ENCODE results near the gene UPK2. TPM values are rescaled to one million over a fixed set of nuclear protein-coding genes. Genes with fewer than 3 reads are reported as not detected.

Gene UPK2
- total and polyA plus RNA-seq, 2 of the 13 experiments (the other 11 are each of a cell fraction or from before 2014, with no cell fraction given): not detected

DNA sequence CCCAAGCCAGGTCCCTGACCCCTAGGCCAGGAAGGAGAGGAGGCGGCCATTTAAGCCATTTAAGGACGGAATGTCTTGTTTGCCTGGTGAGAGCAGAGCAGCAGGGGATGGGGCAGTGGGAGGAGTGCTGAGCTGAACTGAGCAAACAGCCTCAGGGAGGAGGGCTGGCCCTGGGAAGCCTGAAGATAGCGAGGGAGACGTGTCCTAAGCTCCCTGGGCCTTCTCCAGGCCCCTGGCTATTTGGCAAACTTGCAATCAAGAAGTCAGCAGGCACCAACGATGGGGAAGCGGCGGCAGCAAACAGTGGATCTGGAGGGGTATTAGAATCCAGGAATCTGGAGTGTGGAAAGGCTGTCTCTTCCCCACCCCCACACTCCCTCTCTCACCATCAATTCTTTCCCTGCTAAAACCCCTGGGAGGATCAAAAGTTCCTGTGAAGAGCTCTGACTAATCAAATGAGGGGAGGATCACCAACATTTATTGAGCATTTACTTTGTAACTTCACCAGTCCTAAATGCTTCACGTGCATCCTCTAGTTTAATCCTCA is 39.2 kb upstream of the UPK2 start (continued):
- TF ChIP-seq THYN1 (CRISPR knock-in tag; IDR thresholded peaks at IDR 0.05; ENCODE audit: borderline replicate concordance, low read depth) (no peak), NBN (conservative IDR thresholded peaks at IDR 0.05) (no peak), ZNF337 (CRISPR knock-in tag; IDR thresholded peaks at IDR 0.05; ENCODE audit: borderline replicate concordance, low read depth) (no peak), ZNF747 (CRISPR knock-in tag; IDR thresholded peaks at IDR 0.05; ENCODE audit: borderline replicate concordance) (no peak), KAT8 (CRISPR knock-in tag; IDR thresholded peaks at IDR 0.05) (peak; percentile 34; the same call in 1 of the 2 replicates), RXRB (CRISPR knock-in tag; IDR thresholded peaks at IDR 0.05; ENCODE audit: borderline replicate concordance) (peak; percentile 50), JUND (CRISPR knock-in tag; IDR thresholded peaks at IDR 0.05) (no peak), AKAP8 (CRISPR knock-in tag; IDR thresholded peaks at IDR 0.05) (no peak), MTA1 (CRISPR knock-in tag; IDR thresholded peaks at IDR 0.05; ENCODE audit: borderline replicate concordance) (peak; percentile 69; the same call in 1 of the 2 replicates), ZMYM3 (CRISPR knock-in tag; IDR thresholded peaks at IDR 0.05) (0 out of 2 replicates have a peak, but pooled peaks have one; percentile 16), ZNF451 (CRISPR knock-in tag; IDR thresholded peaks at IDR 0.05) (no peak), ZSCAN29 (CRISPR knock-in tag; conservative IDR thresholded peaks at IDR 0.05) (no peak), RXRA (CRISPR knock-in tag; IDR thresholded peaks at IDR 0.05) (peak; percentile 77; the same call in 1 of the 2 replicates), SNRNP70 (IDR thresholded peaks at IDR 0.05; ENCODE audit: low read depth, low read length) (no peak), MYC (CRISPR knock-in tag; IDR thresholded peaks at IDR 0.05; ENCODE audit: borderline replicate concordance) (peak; percentile 36; the same call in 1 of the 2 replicates), PHF20 (CRISPR knock-in tag; IDR thresholded peaks at IDR 0.05) (no peak), HNF4A (CRISPR knock-in tag; IDR thresholded peaks at IDR 0.05) (peak; percentile 35; the same call in 1 of the 2 replicates)
- TF ChIP-seq, protein P1, sequence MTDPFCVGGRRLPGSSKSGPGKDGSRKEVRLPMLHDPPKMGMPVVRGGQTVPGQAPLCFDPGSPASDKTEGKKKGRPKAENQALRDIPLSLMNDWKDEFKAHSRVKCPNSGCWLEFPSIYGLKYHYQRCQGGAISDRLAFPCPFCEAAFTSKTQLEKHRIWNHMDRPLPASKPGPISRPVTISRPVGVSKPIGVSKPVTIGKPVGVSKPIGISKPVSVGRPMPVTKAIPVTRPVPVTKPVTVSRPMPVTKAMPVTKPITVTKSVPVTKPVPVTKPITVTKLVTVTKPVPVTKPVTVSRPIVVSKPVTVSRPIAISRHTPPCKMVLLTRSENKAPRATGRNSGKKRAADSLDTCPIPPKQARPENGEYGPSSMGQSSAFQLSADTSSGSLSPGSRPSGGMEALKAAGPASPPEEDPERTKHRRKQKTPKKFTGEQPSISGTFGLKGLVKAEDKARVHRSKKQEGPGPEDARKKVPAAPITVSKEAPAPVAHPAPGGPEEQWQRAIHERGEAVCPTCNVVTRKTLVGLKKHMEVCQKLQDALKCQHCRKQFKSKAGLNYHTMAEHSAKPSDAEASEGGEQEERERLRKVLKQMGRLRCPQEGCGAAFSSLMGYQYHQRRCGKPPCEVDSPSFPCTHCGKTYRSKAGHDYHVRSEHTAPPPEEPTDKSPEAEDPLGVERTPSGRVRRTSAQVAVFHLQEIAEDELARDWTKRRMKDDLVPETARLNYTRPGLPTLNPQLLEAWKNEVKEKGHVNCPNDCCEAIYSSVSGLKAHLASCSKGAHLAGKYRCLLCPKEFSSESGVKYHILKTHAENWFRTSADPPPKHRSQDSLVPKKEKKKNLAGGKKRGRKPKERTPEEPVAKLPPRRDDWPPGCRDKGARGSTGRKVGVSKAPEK (CRISPR knock-in tag; IDR thresholded peaks at IDR 0.05; ENCODE audit: borderline replicate concordance): no peak
- TF ChIP-seq, protein P2, sequence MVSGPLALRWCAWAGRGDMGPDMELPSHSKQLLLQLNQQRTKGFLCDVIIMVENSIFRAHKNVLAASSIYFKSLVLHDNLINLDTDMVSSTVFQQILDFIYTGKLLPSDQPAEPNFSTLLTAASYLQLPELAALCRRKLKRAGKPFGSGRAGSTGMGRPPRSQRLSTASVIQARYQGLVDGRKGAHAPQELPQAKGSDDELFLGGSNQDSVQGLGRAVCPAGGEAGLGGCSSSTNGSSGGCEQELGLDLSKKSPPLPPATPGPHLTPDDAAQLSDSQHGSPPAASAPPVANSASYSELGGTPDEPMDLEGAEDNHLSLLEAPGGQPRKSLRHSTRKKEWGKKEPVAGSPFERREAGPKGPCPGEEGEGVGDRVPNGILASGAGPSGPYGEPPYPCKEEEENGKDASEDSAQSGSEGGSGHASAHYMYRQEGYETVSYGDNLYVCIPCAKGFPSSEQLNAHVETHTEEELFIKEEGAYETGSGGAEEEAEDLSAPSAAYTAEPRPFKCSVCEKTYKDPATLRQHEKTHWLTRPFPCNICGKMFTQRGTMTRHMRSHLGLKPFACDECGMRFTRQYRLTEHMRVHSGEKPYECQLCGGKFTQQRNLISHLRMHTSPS (CRISPR knock-in tag; IDR thresholded peaks at IDR 0.05; ENCODE audit: low read depth): peak; percentile 36; the same call in 1 of the 2 replicates
- TF ChIP-seq, protein P3, sequence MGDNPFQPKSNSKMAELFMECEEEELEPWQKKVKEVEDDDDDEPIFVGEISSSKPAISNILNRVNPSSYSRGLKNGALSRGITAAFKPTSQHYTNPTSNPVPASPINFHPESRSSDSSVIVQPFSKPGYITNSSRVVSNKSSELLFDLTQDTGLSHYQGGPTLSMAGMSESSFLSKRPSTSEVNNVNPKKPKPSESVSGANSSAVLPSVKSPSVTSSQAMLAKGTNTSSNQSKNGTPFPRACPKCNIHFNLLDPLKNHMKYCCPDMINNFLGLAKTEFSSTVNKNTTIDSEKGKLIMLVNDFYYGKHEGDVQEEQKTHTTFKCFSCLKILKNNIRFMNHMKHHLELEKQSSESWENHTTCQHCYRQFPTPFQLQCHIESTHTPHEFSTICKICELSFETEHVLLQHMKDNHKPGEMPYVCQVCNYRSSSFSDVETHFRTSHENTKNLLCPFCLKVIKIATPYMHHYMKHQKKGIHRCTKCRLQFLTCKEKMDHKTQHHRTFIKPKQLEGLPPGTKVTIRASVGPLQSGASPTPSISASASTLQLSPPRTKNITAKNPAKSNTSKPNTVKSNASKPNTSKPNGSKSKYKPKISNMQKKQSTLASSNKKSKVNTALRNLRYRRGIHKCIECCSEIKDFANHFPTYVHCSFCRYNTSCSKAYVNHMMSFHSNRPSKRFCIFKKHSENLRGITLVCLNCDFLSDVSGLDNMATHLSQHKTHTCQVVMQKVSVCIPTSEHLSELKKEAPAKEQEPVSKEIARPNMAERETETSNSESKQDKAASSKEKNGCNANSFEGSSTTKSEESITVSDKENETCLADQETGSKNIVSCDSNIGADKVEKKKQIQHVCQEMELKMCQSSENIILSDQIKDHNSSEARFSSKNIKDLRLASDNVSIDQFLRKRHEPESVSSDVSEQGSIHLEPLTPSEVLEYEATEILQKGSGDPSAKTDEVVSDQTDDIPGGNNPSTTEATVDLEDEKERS (CRISPR knock-in tag; IDR thresholded peaks at IDR 0.05): no peak
- TF ChIP-seq, protein P4, sequence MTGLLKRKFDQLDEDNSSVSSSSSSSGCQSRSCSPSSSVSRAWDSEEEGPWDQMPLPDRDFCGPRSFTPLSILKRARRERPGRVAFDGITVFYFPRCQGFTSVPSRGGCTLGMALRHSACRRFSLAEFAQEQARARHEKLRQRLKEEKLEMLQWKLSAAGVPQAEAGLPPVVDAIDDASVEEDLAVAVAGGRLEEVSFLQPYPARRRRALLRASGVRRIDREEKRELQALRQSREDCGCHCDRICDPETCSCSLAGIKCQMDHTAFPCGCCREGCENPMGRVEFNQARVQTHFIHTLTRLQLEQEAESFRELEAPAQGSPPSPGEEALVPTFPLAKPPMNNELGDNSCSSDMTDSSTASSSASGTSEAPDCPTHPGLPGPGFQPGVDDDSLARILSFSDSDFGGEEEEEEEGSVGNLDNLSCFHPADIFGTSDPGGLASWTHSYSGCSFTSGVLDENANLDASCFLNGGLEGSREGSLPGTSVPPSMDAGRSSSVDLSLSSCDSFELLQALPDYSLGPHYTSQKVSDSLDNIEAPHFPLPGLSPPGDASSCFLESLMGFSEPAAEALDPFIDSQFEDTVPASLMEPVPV (CRISPR knock-in tag; IDR thresholded peaks at IDR 0.05): no peak

Measured in HepG2 (cell line).